Hepatocyte (in vitro differentiated cells): ENCODE data around the gene TEX14. TPM values are rescaled to one million over a fixed set of nuclear protein-coding genes. Genes with fewer than 3 reads are reported as not detected.

Experiments
- DNase-seq: peaks from one replicate; pipeline ENCODE4 v3.0.0-alpha.2; 2016; ENCODE audit warnings: low spot score
- H2AFZ ChIP-seq: fragments of 200-600 bp; sonication (generic); 2 replicates; pipeline ENCODE4 v1.6.0; 2016; ENCODE audit warnings: antibody characterized with exemption, mild to moderate bottlenecking
- H3K27ac ChIP-seq: fragments of 200-600 bp; sonication (generic); 2 replicates; pipeline ENCODE4 v1.5.1; 2016; ENCODE audit warnings: mild to moderate bottlenecking
- H3K27me3 ChIP-seq: fragments of 200-600 bp; sonication (generic); 2 replicates; pipeline ENCODE4 v1.6.1; 2016
- H3K36me3 ChIP-seq: fragments of 200-600 bp; sonication (generic); replicated peaks from 2 replicates; pipeline ENCODE4 v1.5.1; 2016; ENCODE audit warnings: low read depth; ENCODE audit not compliant: insufficient read depth
- H3K4me1 ChIP-seq: fragments of 200-600 bp; sonication (generic); 2 replicates; pipeline ENCODE4 v1.5.1; 2016; ENCODE audit warnings: mild to moderate bottlenecking, moderate library complexity; ENCODE audit not compliant: insufficient read depth
- H3K4me2 ChIP-seq: fragments of 200-600 bp; sonication (generic); 2 replicates; pipeline ENCODE4 v1.6.0; 2016
- H3K4me3 ChIP-seq: fragments of 200-600 bp; sonication (generic); 2 replicates; pipeline ENCODE4 v1.5.1; 2016; ENCODE audit warnings: mild to moderate bottlenecking
- H3K79me2 ChIP-seq: fragments of 200-600 bp; sonication (generic); 2 replicates; pipeline ENCODE4 v1.6.0; 2017; ENCODE audit warnings: mild to moderate bottlenecking
- H3K9me2 ChIP-seq: fragments of 200-600 bp; sonication (generic); replicated peaks from 2 replicates; pipeline ENCODE4 v1.6.0; 2017; ENCODE audit warnings: mild to moderate bottlenecking; ENCODE audit not compliant: insufficient read depth
- H3K9me3 ChIP-seq: fragments of 200-600 bp; sonication (generic); 2 replicates; pipeline ENCODE4 v1.5.1; 2016; ENCODE audit warnings: low read depth, mild to moderate bottlenecking
- H4K20me1 ChIP-seq: fragments of 200-600 bp; sonication (generic); 2 replicates; pipeline ENCODE4 v1.6.0; 2016; ENCODE audit warnings: mild to moderate bottlenecking; ENCODE audit not compliant: insufficient read depth, poor library complexity, severe bottlenecking
- EZH2 ChIP-seq: fragments of 200-600 bp; sonication (generic); IDR thresholded peaks from 2 replicates; pipeline ENCODE4 v1.6.1; 2016; ENCODE audit warnings: antibody characterized with exemption, mild to moderate bottlenecking, borderline replicate concordance
- EZH2phosphoT487 ChIP-seq: fragments of 200-600 bp; sonication (generic); IDR thresholded peaks from one replicate; pipeline ENCODE4 v1.6.1; 2018; ENCODE audit warnings: antibody characterized with exemption, mild to moderate bottlenecking, low read depth, moderate library complexity; ENCODE audit not compliant: unreplicated experiment, severe bottlenecking
- WGBS: methylation state at CpG from one replicate; pipeline ENCODE4 v1.1.6; 2016; ENCODE audit warnings: low lambda C conversion rate; ENCODE audit errors: missing lambda C conversion rate; 5-methylcytosine and 5-hydroxymethylcytosine counted together
- polyA plus RNA-seq: library from polyadenylated mRNA; unstranded; fragments of >200 nt; fragmentation: Nextera tagmentation; extraction: Ambion mirVana; gene quantifications from 2 replicates; pipeline ENCODE4 v1.2.1, GENCODE V29; 2016
- small RNA-seq: library from RNA; depleted of rRNA; stranded (forward); fragments of <200 nt; gene quantifications from one replicate; pipeline ENCODE3, GENCODE V24; 2014
- total RNA-seq: library from RNA; depleted of rRNA; stranded (reverse); fragments of >200 nt; gene quantifications from 2 replicates; pipeline ENCODE4 v1.2.3, GENCODE V29; 2014
- TF ChIP-seq, protein P1 (sequence below): fragments of 200-600 bp; sonication (generic); IDR thresholded peaks from 2 replicates; pipeline ENCODE4 v1.5.1; 2016; ENCODE audit warnings: antibody characterized with exemption, mild to moderate bottlenecking; ENCODE audit not compliant: poor library complexity

TEX14 gene
- total and polyA plus RNA-seq, 2 experiments from 2014 or later, result 0.07 TPM; not detected in 1

DNA sequence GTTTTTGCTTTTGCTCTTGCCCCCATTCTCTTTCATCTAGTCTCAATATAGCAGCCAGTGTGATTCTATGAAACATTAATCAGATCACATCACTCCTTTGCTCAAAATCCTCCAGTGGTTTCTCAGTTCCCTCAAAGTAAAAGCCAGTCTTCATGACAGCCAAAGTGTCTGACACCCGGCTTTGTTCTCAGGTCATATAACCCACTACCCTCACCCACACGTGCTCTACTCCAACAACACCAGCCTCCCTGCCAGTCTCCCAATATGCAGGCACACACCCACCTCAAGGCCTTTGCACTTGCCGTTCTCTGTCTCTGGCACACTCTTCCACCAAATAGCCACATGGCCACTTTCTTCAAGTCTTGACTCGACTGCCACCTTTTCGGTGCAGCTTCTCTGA lies 181.8 kb downstream of the TEX14 start:
- DNase-seq, result no peak
- Histone ChIP-seq H3K27ac (no peak overlapping the region), H3K36me3 (peaks cover 3% of the 10 kb centered on the region), H2AFZ (no peak overlapping the region), H3K79me2 (peaks cover 32% of the 10 kb centered on the region), H3K4me1 (peaks cover 4% of the 10 kb centered on the region), H3K27me3 (no peaks in the 10 kb centered on the region), H3K9me2 (no peaks in the 10 kb centered on the region), H3K9me3 (no peaks in the 10 kb centered on the region), H3K4me3 (no peak overlapping the region), H4K20me1 (peaks cover 3% of the 10 kb centered on the region), H3K4me2 (no peak overlapping the region)
- 96% methylated on average over 5 of the region's 5 CpGs for WGBS
- TF ChIP-seq, protein P1, sequence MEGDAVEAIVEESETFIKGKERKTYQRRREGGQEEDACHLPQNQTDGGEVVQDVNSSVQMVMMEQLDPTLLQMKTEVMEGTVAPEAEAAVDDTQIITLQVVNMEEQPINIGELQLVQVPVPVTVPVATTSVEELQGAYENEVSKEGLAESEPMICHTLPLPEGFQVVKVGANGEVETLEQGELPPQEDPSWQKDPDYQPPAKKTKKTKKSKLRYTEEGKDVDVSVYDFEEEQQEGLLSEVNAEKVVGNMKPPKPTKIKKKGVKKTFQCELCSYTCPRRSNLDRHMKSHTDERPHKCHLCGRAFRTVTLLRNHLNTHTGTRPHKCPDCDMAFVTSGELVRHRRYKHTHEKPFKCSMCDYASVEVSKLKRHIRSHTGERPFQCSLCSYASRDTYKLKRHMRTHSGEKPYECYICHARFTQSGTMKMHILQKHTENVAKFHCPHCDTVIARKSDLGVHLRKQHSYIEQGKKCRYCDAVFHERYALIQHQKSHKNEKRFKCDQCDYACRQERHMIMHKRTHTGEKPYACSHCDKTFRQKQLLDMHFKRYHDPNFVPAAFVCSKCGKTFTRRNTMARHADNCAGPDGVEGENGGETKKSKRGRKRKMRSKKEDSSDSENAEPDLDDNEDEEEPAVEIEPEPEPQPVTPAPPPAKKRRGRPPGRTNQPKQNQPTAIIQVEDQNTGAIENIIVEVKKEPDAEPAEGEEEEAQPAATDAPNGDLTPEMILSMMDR, result no peak
- TF ChIP-seq EZH2, result no peak
- TF ChIP-seq EZH2phosphoT487, result no peak

DNA sequence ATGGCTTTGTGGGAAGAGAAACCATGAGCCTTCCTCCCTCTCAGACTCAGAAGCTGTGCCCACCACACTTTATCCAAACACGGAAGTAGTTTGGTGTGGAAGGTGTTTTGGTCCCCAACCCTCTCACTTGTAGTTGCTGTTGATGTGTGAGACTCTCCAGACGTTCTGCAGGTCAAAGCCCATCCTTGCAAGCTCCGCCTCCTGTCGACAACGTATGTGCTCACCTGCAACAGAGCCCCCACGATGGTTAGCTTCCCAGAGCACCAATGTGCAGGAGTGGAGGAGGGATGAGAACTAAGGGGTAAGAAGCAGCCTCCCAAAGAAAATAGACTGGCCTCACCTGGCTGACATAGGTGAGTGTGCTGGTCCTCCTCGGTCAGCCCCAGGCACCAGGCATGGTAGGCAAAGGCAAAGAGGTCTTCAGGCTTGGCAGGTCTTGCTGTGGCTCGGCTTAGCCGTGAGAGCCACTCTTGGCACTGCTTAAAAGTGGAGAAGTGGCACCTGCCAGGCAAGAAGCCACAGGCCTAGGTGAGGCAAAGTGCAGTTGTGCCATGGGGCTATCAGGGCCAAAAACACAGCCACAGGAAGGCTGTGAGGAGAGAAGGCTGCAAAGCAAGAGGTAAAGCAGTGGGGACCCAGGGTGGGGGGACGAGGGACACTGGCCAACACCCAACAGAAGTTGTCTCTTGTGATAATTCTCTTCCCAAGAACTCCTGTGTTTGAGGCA lies 183.3 kb downstream of the TEX14 start:
- H4K20me1 ChIP-seq, result peaks cover 3% of the 10 kb centered on the region
- peaks cover 24% of the 10 kb centered on the region for H3K79me2 ChIP-seq
- DNase-seq, result no peak
- H3K4me3 ChIP-seq, result no peak overlapping the region
- H3K4me1 ChIP-seq, result no peaks in the 10 kb centered on the region
- WGBS, result 86% methylated on average over 10 of the region's 10 CpGs
- no peak overlapping the region for H3K27ac ChIP-seq
- H3K27me3 ChIP-seq, result no peaks in the 10 kb centered on the region
- no peak overlapping the region for H2AFZ ChIP-seq
- H3K9me2 ChIP-seq, result no peaks in the 10 kb centered on the region
- peaks cover 3% of the 10 kb centered on the region for H3K36me3 ChIP-seq
- TF ChIP-seq EZH2phosphoT487 (no peak), EZH2 (no peak)
- TF ChIP-seq, protein P1, result no peak
- H3K9me3 ChIP-seq, result no peaks in the 10 kb centered on the region
- H3K4me2 ChIP-seq, result no peak overlapping the region

DNA sequence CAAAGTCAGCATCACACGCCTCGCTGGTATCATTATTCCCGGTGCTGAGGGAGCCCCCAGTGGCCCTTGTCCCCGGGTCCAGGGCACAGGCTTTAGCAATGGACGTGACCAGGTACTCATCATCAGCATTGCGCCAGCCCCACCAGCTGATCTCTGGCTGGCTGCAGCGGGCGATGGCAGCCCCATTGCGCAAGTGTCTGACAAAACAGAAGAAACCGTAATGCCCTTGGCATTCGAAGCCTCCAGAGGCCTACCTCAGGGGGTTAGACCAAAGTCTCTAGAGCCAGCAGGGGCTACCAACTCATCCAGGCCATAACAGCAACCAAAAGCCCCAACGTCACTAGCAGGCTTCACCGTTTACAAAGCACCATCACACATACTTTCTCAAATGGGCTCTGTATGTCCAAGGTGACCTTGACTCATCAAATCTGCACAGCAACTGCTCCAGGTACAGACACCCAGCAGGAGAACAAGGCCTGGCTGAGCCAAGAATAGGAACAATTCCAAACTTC lies 184.7 kb downstream of the TEX14 start:
- peaks cover 3% of the 10 kb centered on the region for H4K20me1 ChIP-seq
- no peak overlapping the region for H2AFZ ChIP-seq
- TF ChIP-seq EZH2, result no peak
- TF ChIP-seq EZH2phosphoT487, result no peak
- TF ChIP-seq, protein P1, result no peak
- H3K27me3 ChIP-seq, result no peaks in the 10 kb centered on the region
- no peaks in the 10 kb centered on the region for H3K9me3 ChIP-seq
- no peaks in the 10 kb centered on the region for H3K9me2 ChIP-seq
- no peak overlapping the region for H3K4me3 ChIP-seq
- no peak overlapping the region for H3K27ac ChIP-seq
- H3K4me1 ChIP-seq, result no peaks in the 10 kb centered on the region
- DNase-seq, result no peak
- H3K36me3 ChIP-seq, result peaks cover 3% of the 10 kb centered on the region
- H3K4me2 ChIP-seq, result no peak overlapping the region
- H3K79me2 ChIP-seq, result peaks cover 11% of the 10 kb centered on the region
- 96% methylated on average over 13 of the region's 13 CpGs for WGBS

Small RNA genes within 50 kb of the gene (small RNA-seq; reads per million reads assigned to genes)
- not detected for gene AC011195.1
- gene RF00012, result not detected
- not detected for gene RNU1-108P
- not detected for gene RNU1-52P
- 0.22 reads per million for gene RNU1-85P

Other genes with a start within 250 kb of the TEX14 start
- 0.03 TPM in 1 of 2 replicates, not detected in the other for gene HSF5, start 203.6 kb downstream of the TEX14 start, total RNA-seq
- gene HSF5, start 203.6 kb downstream of the TEX14 start, polyA plus RNA-seq, result not detected in 2 replicates
- gene MTMR4, start 177.4 kb downstream of the TEX14 start, total RNA-seq, result 38.2 and 47.8 TPM in 2 replicates
- 25.2 and 27.3 TPM in 2 replicates for gene MTMR4, start 177.4 kb downstream of the TEX14 start, polyA plus RNA-seq
- 16.3 and 19.2 TPM in 2 replicates for gene RAD51C, start 557 bp upstream of the TEX14 start, total RNA-seq
- 41.6 and 46.9 TPM in 2 replicates for gene RAD51C, start 557 bp upstream of the TEX14 start, polyA plus RNA-seq
- 0.77 and 0.80 TPM in 2 replicates for gene PPM1E, start 63.8 kb upstream of the TEX14 start, total RNA-seq
- 0.42 TPM in 1 of 2 replicates, not detected in the other for gene PPM1E, start 63.8 kb upstream of the TEX14 start, polyA plus RNA-seq